HL-60/S4 treated with phorbol 12-myristate 13-acetate at 8.2 ng/mL for 4 days and 3 days (cell line): Measurements from ENCODE around the gene LRRC2.
"Not testable (repeated sequence)": the region's sequence is repeated elsewhere in the genome, so short reads cannot be mapped to it uniquely, and the experiment has no call there.

Source experiments
- in situ Hi-C: fragments of 300-500 bp; cut with MboI; formaldehyde crosslinking; loops from 2 replicates; pipeline ENCODE4 v1.15.0; 2022; ENCODE audit warnings: low sequenced_read_pairs

Gene LRRC2

GRCh38 chr3:46584598-46585467, 18.7 kb upstream of the LRRC2 start:
- in situ Hi-C loops, result no loop called here

GRCh38 chr3:46580675-46581074, 14.6 kb upstream of the LRRC2 start:
- in situ Hi-C loops, result no loop called here

- in situ Hi-C loops, result no loop called here
Measured at GRCh38 chr3:46579756-46580286, 13.7 kb upstream of the LRRC2 start.

- in situ Hi-C loops, result no loop called here
Measured at GRCh38 chr3:46578973-46579755, 13.1 kb upstream of the LRRC2 start.

- in situ Hi-C loops, result not testable (repeated sequence)
Measured at GRCh38 chr3:46577580-46578249, 11.6 kb upstream of the LRRC2 start.

GRCh38 chr3:46576879-46577278, 10.8 kb upstream of the LRRC2 start:
- in situ Hi-C loops, result no loop called here

- in situ Hi-C loops, result no loop called here
Measured at GRCh38 chr3:46576386-46576785, 10.3 kb upstream of the LRRC2 start.

- in situ Hi-C loops, result no loop called here
Measured at GRCh38 chr3:46575577-46576222, 9.6 kb upstream of the LRRC2 start.

- in situ Hi-C loops, result no loop called here
Measured at GRCh38 chr3:46574881-46575576, 8.9 kb upstream of the LRRC2 start.

- in situ Hi-C loops, result no loop called here
Measured at GRCh38 chr3:46574243-46574646, 8.1 kb upstream of the LRRC2 start.

GRCh38 chr3:46573701-46574100, 7.6 kb upstream of the LRRC2 start:
- in situ Hi-C loops, result no loop called here

GRCh38 chr3:46571684-46572083, 5.6 kb upstream of the LRRC2 start:
- in situ Hi-C loops, result no loop called here

GRCh38 chr3:46565607-46566039, 479 bp downstream of the LRRC2 start:
- in situ Hi-C loops, result no loop called here

GRCh38 chr3:46565077-46565476, 1.0 kb downstream of the LRRC2 start:
- in situ Hi-C loops, result no loop called here

GRCh38 chr3:46564190-46565021, 1.7 kb downstream of the LRRC2 start:
- in situ Hi-C loops, result no loop called here

- in situ Hi-C loops, result no loop called here
Measured at GRCh38 chr3:46561951-46562350, 4.2 kb downstream of the LRRC2 start.

- in situ Hi-C loops, result no loop called here
Measured at GRCh38 chr3:46561511-46561910, 4.6 kb downstream of the LRRC2 start.

- in situ Hi-C loops, result no loop called here
Measured at GRCh38 chr3:46559091-46559704, 6.9 kb downstream of the LRRC2 start.
